Bronchial epithelial cell (primary cell): Measurements from ENCODE around the gene PXDN. TPM values are rescaled to one million over a fixed set of nuclear protein-coding genes. Genes with fewer than 3 reads are reported as not detected.

Experiments
- DNase-seq: peaks from one replicate; pipeline ENCODE4 v3.0.0-alpha.2; 2010; ENCODE audit warnings: low read depth
- FAIRE-seq: peaks from 2 replicates; lab custom pipeline; 2011; peaks lifted over from hg19 to GRCh38; lab: Jason Lieb, UNC
- H3K27me3 ChIP-seq: 2 replicates; pipeline ENCODE4 v1.5.1; 2011; ENCODE audit warnings: low read length; ENCODE audit not compliant: control insufficient read depth, insufficient read depth
- H3K36me3 ChIP-seq: 2 replicates; pipeline ENCODE4 v1.5.1; 2011; ENCODE audit warnings: low read length; ENCODE audit not compliant: control insufficient read depth, insufficient read depth
- H3K4me3 ChIP-seq: 2 replicates; pipeline ENCODE4 v1.5.1; 2011; ENCODE audit warnings: mild to moderate bottlenecking, low read depth, low read length, control low read depth
- CTCF ChIP-seq: IDR thresholded peaks from 2 replicates; pipeline ENCODE4 v1.5.1; 2011; ENCODE audit warnings: mild to moderate bottlenecking, moderate library complexity, low read length, control low read depth, inconsistent platforms; ENCODE audit not compliant: insufficient read depth, severe bottlenecking
- total RNA-seq: library from RNA; depleted of rRNA; stranded (reverse); fragments of >200 nt; gene quantifications from 2 replicates; pipeline ENCODE4 v1.2.1, GENCODE V29; 2014

The PXDN gene
- total RNA-seq, 1 donor from 2014 or later, result 34.0 TPM

DNA sequence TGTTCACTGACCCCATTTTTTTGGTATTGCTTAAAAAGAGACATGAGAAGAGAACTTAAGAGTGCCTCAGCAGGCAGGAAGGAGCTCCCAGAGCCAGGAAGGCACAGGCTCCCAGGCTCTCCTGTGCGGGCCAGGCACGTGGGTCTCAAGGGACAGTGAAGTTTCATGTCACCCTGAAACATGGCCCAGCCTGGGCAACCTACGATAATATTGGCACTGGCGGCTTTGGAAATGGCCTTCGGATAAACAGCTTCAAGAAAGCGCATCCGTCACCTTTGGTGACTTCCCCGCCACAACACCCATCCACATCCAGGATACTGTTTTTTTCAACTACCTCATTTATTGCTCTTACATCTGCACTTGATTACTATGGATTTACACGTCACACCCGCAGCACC is 30.5 kb downstream of the PXDN start:
- no peak for FAIRE-seq
- DNase-seq, result no peak
- Histone ChIP-seq H3K36me3 (no peaks in the 10 kb centered on the region), H3K27me3 (no peaks in the 10 kb centered on the region), H3K4me3 (no peak overlapping the region)
- TF ChIP-seq CTCF, result no peak

- no peak for TF ChIP-seq CTCF
- no peaks in the 10 kb centered on the region for H3K36me3 ChIP-seq
- DNase-seq (no peak), FAIRE-seq (no peak)
- no peak overlapping the region for H3K4me3 ChIP-seq
- H3K27me3 ChIP-seq, result no peaks in the 10 kb centered on the region
Observed at GRCh38 chr2:1713142-1713838, 31.0 kb downstream of the PXDN start.

- Histone ChIP-seq H3K27me3 (no peaks in the 10 kb centered on the region), H3K4me3 (no peak overlapping the region), H3K36me3 (no peaks in the 10 kb centered on the region)
- TF ChIP-seq CTCF, result no peak
- no peak for DNase-seq
- FAIRE-seq, result no peak
Observed at GRCh38 chr2:1709946-1710560, 34.3 kb downstream of the PXDN start.

- no peaks in the 10 kb centered on the region for H3K27me3 ChIP-seq
- no peaks in the 10 kb centered on the region for H3K36me3 ChIP-seq
- H3K4me3 ChIP-seq, result no peak overlapping the region
- no peak for TF ChIP-seq CTCF
- no peak for DNase-seq
- no peak for FAIRE-seq
Observed at GRCh38 chr2:1709335-1709605, 35.0 kb downstream of the PXDN start.

GRCh38 chr2:1708476-1709334 is 35.6 kb downstream of the PXDN start:
- Histone ChIP-seq H3K4me3 (no peak overlapping the region), H3K36me3 (no peaks in the 10 kb centered on the region), H3K27me3 (no peaks in the 10 kb centered on the region)
- no peak for FAIRE-seq
- DNase-seq, result peak; percentile 78
- TF ChIP-seq CTCF, result no peak
